Measurements from ENCODE around the gene RGS13. TPM values are rescaled to one million over a fixed set of nuclear protein-coding genes. Genes with fewer than 3 reads are reported as not detected.

RGS13 gene
- polyA plus RNA-seq, 6 donors from 2014 or later, result 0.07 TPM; not detected in 5

- DNase-seq, result peak; percentile 76
- no peaks in the 10 kb centered on the region for H3K36me3 Mint-ChIP-seq
- peaks cover 14 to 32% (median 28%) of the 10 kb centered on the region in 3 donors for H3K4me1 Mint-ChIP-seq
- peaks cover 38 to 51% (median 39%) of the 10 kb centered on the region in 3 donors for H3K27me3 Mint-ChIP-seq
- peak overlapping the region in 6 of 8 donors; percentile 2 to 81 (median 33) for H3K4me3 Mint-ChIP-seq
- H3K9me3 Mint-ChIP-seq, result no peaks in the 10 kb centered on the region
- peak overlapping the region; percentile 84 to 98 (median 93) for H3K27ac Mint-ChIP-seq
- ATAC-seq (ENCODE audit: low read depth in 2 of 2), result peak; percentile 20 to 35
Measured at GRCh38 chr1:192604979-192605620, 30.8 kb upstream of the RGS13 start.

- no peak for ATAC-seq (ENCODE audit: low read depth in 2 of 2)
- Mint-ChIP-seq H3K4me1 (peaks cover 14 to 29% (median 28%) of the 10 kb centered on the region in 3 donors), H3K4me3 (peak overlapping the region in 2 of 8 donors; percentile 1 to 35), H3K9me3 (no peaks in the 10 kb centered on the region), H3K27ac (peak overlapping the region; percentile 90 to 99 (median 96)), H3K27me3 (peaks cover 18 to 45% (median 29%) of the 10 kb centered on the region in 3 donors), H3K36me3 (no peaks in the 10 kb centered on the region)
- no peak for DNase-seq
Measured at GRCh38 chr1:192608671-192609070, 27.3 kb upstream of the RGS13 start.

- DNase-seq (peak; percentile 91), ATAC-seq (ENCODE audit: low read depth in 2 of 2) (peak; percentile 90 to 91)
- Mint-ChIP-seq H3K4me1 (peaks cover 14 to 29% (median 28%) of the 10 kb centered on the region in 3 donors), H3K36me3 (no peaks in the 10 kb centered on the region), H3K9me3 (no peaks in the 10 kb centered on the region), H3K27ac (peak overlapping the region; percentile 90 to 99 (median 96)), H3K4me3 (peak overlapping the region in 6 of 8 donors; percentile 1 to 63 (median 29)), H3K27me3 (peaks cover 21 to 48% (median 33%) of the 10 kb centered on the region in 3 donors)
Measured at GRCh38 chr1:192609110-192610079, 26.6 kb upstream of the RGS13 start.

GRCh38 chr1:192610112-192610889, 25.6 kb upstream of the RGS13 start:
- Mint-ChIP-seq H3K4me1 (peaks cover 10 to 25% (median 23%) of the 10 kb centered on the region in 3 donors), H3K4me3 (no peak overlapping the region), H3K9me3 (no peaks in the 10 kb centered on the region), H3K36me3 (no peaks in the 10 kb centered on the region), H3K27ac (peak overlapping the region in 1 of 6 donors; percentile 95), H3K27me3 (peaks cover 24 to 55% (median 42%) of the 10 kb centered on the region in 3 donors)
- DNase-seq, result no peak
- no peak for ATAC-seq (ENCODE audit: low read depth in 2 of 2)

- H3K27me3 Mint-ChIP-seq, result peaks cover 40 to 74% (median 60%) of the 10 kb centered on the region in 3 donors
- no peak for ATAC-seq (ENCODE audit: low read depth in 2 of 2)
- no peaks in the 10 kb centered on the region for H3K36me3 Mint-ChIP-seq
- H3K4me3 Mint-ChIP-seq, result no peak overlapping the region
- DNase-seq, result no peak
- no peaks in the 10 kb centered on the region for H3K4me1 Mint-ChIP-seq
- peak overlapping the region in 1 of 6 donors; percentile 21 for H3K27ac Mint-ChIP-seq
- H3K9me3 Mint-ChIP-seq, result no peaks in the 10 kb centered on the region
Measured at GRCh38 chr1:192615055-192615454, 20.9 kb upstream of the RGS13 start.

GRCh38 chr1:192620071-192620635, 15.8 kb upstream of the RGS13 start:
- H3K4me3 Mint-ChIP-seq, result no peak overlapping the region
- no peak overlapping the region for H3K27ac Mint-ChIP-seq
- peaks cover 69 to 95% (median 88%) of the 10 kb centered on the region in 3 donors for H3K27me3 Mint-ChIP-seq
- ATAC-seq (ENCODE audit: low read depth in 2 of 2) (no peak), DNase-seq (no peak)
- H3K9me3 Mint-ChIP-seq, result peaks cover 0 to 21% (median 3%) of the 10 kb centered on the region in 7 donors
- H3K36me3 Mint-ChIP-seq, result peaks cover 0 to 5% of the 10 kb centered on the region in 2 donors
- no peaks in the 10 kb centered on the region for H3K4me1 Mint-ChIP-seq

- H3K27me3 Mint-ChIP-seq, result peaks cover 74 to 84% (median 77%) of the 10 kb centered on the region in 3 donors
- H3K27ac Mint-ChIP-seq, result peak overlapping the region in 4 of 6 donors; percentile 30 to 57 (median 38)
- H3K36me3 Mint-ChIP-seq, result peaks cover 0 to 5% of the 10 kb centered on the region in 2 donors
- ATAC-seq (ENCODE audit: low read depth in 2 of 2), result peak; percentile 91 to 93
- peaks cover 0 to 12% (median 3%) of the 10 kb centered on the region in 7 donors for H3K9me3 Mint-ChIP-seq
- peak; percentile 66 for DNase-seq
- H3K4me1 Mint-ChIP-seq, result peaks cover 7 to 12% (median 11%) of the 10 kb centered on the region in 3 donors
- peak overlapping the region in 1 of 8 donors; percentile 80 for H3K4me3 Mint-ChIP-seq
Measured at GRCh38 chr1:192626366-192627179, 9.4 kb upstream of the RGS13 start.

- Mint-ChIP-seq H3K27ac (no peak overlapping the region), H3K4me3 (no peak overlapping the region), H3K9me3 (peaks cover 0 to 5% (median 0%) of the 10 kb centered on the region in 7 donors), H3K27me3 (peaks cover 71 to 79% (median 73%) of the 10 kb centered on the region in 3 donors), H3K36me3 (peaks cover 0 to 5% of the 10 kb centered on the region in 2 donors), H3K4me1 (peaks cover 7 to 12% (median 11%) of the 10 kb centered on the region in 3 donors)
- no peak for DNase-seq
- no peak for ATAC-seq (ENCODE audit: low read depth in 2 of 2)
Measured at GRCh38 chr1:192627901-192628300, 8.0 kb upstream of the RGS13 start.

GRCh38 chr1:192628396-192629057, 7.4 kb upstream of the RGS13 start:
- no peak overlapping the region for H3K4me3 Mint-ChIP-seq
- peaks cover 7 to 12% (median 11%) of the 10 kb centered on the region in 3 donors for H3K4me1 Mint-ChIP-seq
- DNase-seq (no peak), ATAC-seq (ENCODE audit: low read depth in 2 of 2) (no peak)
- peaks cover 0 to 5% of the 10 kb centered on the region in 2 donors for H3K36me3 Mint-ChIP-seq
- H3K27ac Mint-ChIP-seq, result no peak overlapping the region
- peaks cover 70 to 79% (median 73%) of the 10 kb centered on the region in 3 donors for H3K27me3 Mint-ChIP-seq
- peaks cover 0 to 1% (median 0%) of the 10 kb centered on the region in 7 donors for H3K9me3 Mint-ChIP-seq

GRCh38 chr1:192629612-192630011, 6.3 kb upstream of the RGS13 start:
- Mint-ChIP-seq H3K36me3 (no peaks in the 10 kb centered on the region), H3K4me3 (no peak overlapping the region), H3K9me3 (no peaks in the 10 kb centered on the region), H3K27ac (no peak overlapping the region), H3K27me3 (peaks cover 67 to 78% (median 70%) of the 10 kb centered on the region in 3 donors), H3K4me1 (peaks cover 7 to 12% (median 11%) of the 10 kb centered on the region in 3 donors)
- no peak for ATAC-seq (ENCODE audit: low read depth in 2 of 2)
- DNase-seq, result no peak

- DNase-seq, result no peak
- Mint-ChIP-seq H3K9me3 (no peaks in the 10 kb centered on the region), H3K4me1 (peaks cover 7 to 12% (median 11%) of the 10 kb centered on the region in 3 donors), H3K36me3 (no peaks in the 10 kb centered on the region), H3K4me3 (peak overlapping the region in 1 of 8 donors; percentile 1), H3K27me3 (peaks cover 66 to 78% (median 70%) of the 10 kb centered on the region in 3 donors), H3K27ac (no peak overlapping the region)
- ATAC-seq (ENCODE audit: low read depth in 2 of 2), result no peak
Measured at GRCh38 chr1:192630521-192631287, 5.2 kb upstream of the RGS13 start.
